NCI-H2196 treated with DMSO at 0.1 percent for 48 hours (cell line): ENCODE measurements around the gene BPIFB2.

ENCODE experiments used
- DNase-seq: peaks from one replicate; lab custom pipeline; 2025; ENCODE audit not compliant: unreplicated experiment; lab: John Stamatoyannopoulos, UW

The BPIFB2 gene

DNA sequence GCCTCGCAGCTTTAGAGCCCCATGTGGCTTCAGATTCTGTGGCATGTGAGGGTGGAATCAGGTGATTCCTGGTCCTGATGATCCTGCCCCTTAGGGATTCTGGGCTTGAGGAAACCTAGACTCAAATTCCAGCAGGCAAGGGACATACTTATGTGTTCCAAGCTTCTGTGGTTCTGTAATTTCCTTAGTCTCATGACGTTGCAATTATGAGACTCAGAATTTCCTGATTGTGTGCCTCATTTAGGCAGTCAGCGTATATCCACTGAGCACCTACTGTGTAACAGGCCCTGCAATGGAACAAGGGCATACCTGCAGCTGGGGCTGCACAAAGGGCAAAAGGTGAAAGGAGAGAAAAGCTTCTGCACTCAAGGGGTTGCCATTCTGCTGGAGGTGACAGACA lies 60.3 kb downstream of the BPIFB2 start:
- no peak for DNase-seq

DNA sequence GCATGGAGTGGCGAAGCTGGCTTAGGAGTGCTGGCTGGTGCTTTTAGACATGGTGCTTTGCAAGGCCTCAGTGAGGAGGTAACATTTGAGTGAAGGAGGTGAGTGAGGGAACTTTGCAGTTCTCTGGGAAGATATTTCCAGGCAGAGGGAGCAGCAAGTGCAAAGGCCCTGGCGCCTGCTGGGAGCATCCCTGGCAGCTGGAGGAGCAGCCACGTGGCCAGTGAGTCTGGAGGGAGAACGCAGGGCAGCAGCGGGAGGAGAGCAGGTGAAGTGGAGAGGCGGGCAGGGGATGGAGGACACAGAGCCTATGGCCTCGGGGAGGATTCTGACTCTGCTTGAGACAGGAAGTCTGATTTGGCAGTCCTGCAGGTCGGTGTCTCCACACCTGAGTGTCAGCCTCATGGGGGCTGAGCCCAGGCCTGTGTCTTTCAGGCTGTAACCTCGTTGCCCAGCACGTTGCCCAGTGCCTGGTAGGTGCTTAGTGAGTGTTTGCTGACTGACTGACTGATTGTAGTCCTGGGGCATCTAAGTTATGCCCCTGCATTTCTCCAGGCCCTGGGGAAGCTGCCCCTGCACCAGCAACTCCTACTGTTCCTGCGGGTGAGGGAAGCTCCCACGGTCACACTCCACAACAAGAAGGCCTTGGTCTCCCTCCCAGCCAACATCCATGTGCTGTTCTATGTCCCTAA lies 60.9 kb downstream of the BPIFB2 start:
- DNase-seq = no peak

DNA sequence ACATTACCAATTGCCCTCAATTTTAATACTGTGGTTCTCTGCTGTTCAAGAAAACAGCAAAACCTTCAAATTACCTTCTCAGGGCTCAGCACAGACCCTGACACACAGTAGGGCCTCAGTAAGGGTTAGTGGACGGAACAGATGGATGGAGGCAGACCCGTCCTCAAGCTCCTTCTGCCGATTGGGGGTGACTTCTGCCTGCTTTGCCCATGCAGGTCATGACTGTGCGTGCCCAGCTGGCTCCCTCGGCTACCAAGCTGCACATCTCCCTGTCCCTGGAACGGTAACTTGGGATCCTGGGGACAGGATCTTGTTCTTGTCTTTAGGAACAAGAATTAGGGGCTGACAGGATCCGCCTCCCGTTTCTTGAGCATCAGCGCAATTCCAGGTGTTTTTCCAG lies 62.2 kb downstream of the BPIFB2 start:
- no peak for DNase-seq

DNA sequence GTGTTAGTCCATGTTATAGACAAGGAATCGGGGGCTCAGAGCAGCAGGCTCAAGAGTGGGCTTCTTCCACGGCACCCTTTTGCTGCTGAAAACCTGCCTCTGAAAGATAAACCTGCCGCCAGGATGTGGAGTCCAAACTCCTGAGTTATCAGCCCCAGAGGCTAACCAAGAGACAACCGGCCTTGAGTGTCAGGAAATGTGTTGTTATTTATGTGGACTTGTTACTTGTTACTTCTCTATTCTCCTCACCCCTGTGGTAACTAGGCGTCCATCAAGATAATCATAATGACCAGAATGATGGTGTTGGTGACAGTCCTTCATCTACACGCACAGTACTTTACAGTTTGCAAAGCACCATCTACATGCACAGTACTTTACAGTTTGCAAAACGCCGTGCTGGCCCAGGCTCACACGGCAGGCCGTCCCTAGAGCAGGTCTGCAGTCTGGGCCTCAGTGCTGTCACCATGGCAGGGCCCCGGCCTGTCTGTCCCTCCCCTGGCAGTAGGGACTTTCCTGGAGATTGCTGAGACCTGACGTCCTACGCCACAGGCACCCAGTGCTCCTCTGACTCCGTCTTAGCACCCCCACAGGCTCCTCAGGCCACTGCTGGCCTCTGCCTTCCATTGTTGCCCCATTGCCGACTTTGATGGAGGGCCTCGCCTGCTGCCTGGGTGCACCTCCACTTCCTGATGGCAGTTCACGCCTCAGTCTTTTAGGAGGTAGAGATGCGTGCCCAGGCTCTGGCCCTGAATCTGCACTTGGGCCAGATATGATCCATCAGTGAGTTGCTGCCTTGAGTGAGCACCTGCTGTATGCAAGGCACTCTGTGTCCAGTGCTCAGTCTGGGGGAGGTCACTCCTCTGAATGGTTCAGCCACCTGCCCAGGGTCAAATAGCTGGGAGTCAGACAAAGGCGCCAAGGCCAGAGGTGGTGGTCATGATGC lies 62.9 kb downstream of the BPIFB2 start:
- DNase-seq = no peak

DNA sequence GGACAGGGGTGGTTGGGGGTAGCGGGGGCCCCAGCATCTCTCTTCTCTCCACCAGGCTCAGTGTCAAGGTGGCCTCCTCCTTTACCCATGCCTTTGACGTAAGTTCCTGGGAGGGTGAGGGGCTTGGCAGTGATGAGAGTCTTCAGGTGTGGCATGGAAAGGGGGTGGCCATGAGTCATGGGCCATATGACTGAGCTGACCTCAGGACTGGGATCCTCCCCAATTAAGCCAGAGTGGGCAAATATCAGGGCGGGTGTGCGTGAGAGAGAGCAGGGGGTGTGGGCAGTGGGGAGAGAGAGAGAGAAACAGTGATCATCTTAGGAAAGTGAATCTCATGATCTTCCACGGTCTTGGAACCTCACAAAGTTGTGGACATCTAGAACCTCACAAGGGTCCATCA lies 63.7 kb downstream of the BPIFB2 start:
- DNase-seq = no peak

DNA sequence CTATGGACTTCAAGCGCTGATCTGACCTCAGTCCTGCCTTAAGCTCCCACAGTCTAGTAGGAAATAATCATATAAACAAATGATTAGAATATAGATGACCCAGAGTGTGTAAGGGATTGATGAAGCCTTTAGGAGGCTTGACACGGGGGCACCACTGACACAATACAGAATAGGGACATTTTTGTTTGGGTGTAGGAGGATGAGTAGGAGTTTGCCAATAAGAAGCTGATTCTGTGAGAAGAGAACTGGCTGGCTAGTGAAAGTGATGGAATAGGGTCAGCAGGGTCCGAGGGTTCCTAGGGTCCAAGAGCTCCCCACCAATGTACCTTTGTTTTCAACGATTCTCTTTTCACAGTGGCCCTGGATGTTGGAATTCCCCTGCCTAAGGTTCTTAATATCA lies 64.9 kb downstream of the BPIFB2 start:
- DNase-seq = no peak

DNA sequence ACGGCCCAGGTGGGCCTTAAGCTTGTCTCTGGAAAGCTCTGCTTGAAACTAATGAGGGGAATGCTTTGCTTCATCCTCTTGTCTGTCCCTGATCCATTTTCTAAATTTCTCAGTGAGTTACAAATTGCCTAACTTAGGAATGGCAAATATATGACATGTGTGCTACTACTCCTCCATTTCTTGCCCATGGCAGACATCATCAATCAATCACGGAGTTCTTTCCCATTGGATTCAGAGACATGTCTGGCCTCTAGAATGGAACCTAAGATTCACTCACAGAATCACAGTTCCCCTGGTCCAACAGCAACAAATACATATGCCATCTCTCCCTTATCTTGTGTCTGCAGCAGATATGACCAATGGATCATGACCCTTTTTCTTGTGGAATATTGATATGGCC lies 65.3 kb downstream of the BPIFB2 start:
- no peak for DNase-seq
